WERI-Rb-1 (cell line): ENCODE measurements around the gene ASB4.

Experiments used
- DNase-seq: peaks from one replicate; pipeline ENCODE4 v3.0.0-alpha.2; 2020
- H3K27ac ChIP-seq: fragments of 250-450 bp; sonication (Bioruptor Pico); 2 replicates; pipeline ENCODE4 v1.5.1; 2020; ENCODE audit warnings: mild to moderate bottlenecking, moderate library complexity
- H3K27me3 ChIP-seq: fragments of 250-450 bp; sonication (Bioruptor Pico); 2 replicates; pipeline ENCODE4 v1.5.1; 2021; ENCODE audit warnings: mild to moderate bottlenecking, low read depth, moderate library complexity; ENCODE audit not compliant: insufficient read depth, severe bottlenecking
- H3K36me3 ChIP-seq: fragments of 250-450 bp; sonication (Bioruptor Pico); 2 replicates; pipeline ENCODE4 v1.5.1; 2020; ENCODE audit warnings: mild to moderate bottlenecking, moderate library complexity
- H3K4me3 ChIP-seq: 2 replicates; pipeline ENCODE4 v1.5.1; 2011; ENCODE audit warnings: low read depth, mild to moderate bottlenecking, control low read depth, low read length
- H3K9me3 ChIP-seq: fragments of 250-450 bp; sonication (Bioruptor Pico); 2 replicates; pipeline ENCODE4 v1.5.1; 2021; ENCODE audit warnings: mild to moderate bottlenecking, moderate library complexity; ENCODE audit not compliant: severe bottlenecking
- TF ChIP-seq, protein P1 (sequence below): IDR thresholded peaks from 2 replicates; pipeline ENCODE4 v1.5.1; 2011; ENCODE audit warnings: low read depth, mild to moderate bottlenecking, control low read depth, inconsistent platforms, low read length

Gene ASB4

DNA sequence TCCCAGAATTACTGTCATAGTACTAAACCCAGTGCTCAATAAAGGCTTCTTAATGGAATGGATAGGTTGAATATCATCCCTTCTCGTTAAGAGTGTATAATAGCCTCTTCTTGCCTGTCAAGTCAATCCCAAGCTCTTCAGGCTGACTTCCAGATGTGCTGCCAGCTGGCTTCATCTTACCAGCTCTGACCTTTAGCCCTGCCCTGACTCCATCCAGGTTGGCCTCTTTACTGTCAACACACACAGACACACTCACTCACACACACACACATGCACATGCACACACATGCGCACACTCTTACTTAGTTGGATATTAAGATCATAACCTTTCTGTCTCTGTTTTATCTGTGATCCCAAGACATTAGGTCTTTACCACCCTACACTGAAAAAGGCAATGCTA is 49.1 kb downstream of the ASB4 start:
- Histone ChIP-seq H3K9me3 (no peaks in the 10 kb centered on the region), H3K27me3 (no peaks in the 10 kb centered on the region), H3K4me3 (no peak overlapping the region), H3K36me3 (no peaks in the 10 kb centered on the region), H3K27ac (no peak overlapping the region)
- TF ChIP-seq, protein P1, sequence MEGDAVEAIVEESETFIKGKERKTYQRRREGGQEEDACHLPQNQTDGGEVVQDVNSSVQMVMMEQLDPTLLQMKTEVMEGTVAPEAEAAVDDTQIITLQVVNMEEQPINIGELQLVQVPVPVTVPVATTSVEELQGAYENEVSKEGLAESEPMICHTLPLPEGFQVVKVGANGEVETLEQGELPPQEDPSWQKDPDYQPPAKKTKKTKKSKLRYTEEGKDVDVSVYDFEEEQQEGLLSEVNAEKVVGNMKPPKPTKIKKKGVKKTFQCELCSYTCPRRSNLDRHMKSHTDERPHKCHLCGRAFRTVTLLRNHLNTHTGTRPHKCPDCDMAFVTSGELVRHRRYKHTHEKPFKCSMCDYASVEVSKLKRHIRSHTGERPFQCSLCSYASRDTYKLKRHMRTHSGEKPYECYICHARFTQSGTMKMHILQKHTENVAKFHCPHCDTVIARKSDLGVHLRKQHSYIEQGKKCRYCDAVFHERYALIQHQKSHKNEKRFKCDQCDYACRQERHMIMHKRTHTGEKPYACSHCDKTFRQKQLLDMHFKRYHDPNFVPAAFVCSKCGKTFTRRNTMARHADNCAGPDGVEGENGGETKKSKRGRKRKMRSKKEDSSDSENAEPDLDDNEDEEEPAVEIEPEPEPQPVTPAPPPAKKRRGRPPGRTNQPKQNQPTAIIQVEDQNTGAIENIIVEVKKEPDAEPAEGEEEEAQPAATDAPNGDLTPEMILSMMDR = no peak
- DNase-seq = no peak

DNA sequence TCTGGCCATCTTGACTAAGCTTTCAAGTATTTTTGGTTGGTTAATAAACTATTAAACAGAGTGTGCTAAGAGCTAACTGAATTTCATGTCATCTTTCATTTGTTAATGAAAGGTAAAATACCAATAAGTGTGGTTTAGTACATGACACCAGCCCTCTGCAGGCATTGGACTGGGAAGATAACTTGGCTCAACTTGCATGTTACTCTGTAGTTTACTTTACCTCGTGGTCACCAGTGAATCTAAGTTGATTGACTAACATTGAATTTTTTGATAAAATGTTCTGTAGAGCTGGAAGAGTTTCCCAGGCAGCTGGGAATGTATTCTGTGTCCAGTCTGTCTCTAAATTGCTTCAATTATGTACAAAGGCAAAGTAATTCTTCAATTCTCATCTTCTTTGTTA is 49.9 kb downstream of the ASB4 start:
- Histone ChIP-seq H3K27ac (no peak overlapping the region), H3K4me3 (no peak overlapping the region), H3K27me3 (no peaks in the 10 kb centered on the region), H3K36me3 (no peaks in the 10 kb centered on the region), H3K9me3 (no peaks in the 10 kb centered on the region)
- DNase-seq = no peak
- TF ChIP-seq, protein P1 = no peak

DNA sequence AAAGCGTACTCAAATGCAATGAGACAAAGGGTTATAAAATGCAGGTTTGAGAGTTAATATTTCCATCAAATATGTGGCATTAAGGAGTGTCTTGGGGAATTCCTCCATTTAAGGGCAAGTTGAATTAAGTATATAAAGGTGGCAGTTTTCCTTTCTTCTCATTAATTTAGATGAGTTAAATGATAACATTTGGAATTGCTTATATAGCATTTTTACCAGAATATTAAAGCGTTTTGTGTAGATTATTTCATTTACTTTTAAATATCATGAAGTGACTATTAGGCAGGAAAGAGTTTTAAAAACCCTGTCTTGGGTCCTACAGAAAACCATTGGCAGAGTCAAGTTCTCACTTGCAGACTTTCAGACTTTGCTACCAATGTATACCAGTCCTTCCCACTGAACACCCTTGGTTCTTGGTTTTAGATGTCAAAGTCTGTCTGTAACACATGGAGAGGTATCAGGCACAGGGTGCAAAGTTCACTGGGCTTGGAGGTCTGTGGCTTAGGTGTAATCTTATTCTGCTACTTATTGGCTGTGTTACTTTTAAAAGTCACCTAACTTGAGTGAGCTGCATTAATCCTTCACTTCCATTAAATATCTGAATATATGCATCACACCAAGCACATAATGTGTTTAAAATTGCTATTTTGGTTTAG is 51.0 kb downstream of the ASB4 start:
- TF ChIP-seq, protein P1 = no peak
- Histone ChIP-seq H3K9me3 (no peaks in the 10 kb centered on the region), H3K4me3 (no peak overlapping the region), H3K27ac (no peak overlapping the region), H3K27me3 (no peaks in the 10 kb centered on the region), H3K36me3 (no peaks in the 10 kb centered on the region)
- DNase-seq = no peak

DNA sequence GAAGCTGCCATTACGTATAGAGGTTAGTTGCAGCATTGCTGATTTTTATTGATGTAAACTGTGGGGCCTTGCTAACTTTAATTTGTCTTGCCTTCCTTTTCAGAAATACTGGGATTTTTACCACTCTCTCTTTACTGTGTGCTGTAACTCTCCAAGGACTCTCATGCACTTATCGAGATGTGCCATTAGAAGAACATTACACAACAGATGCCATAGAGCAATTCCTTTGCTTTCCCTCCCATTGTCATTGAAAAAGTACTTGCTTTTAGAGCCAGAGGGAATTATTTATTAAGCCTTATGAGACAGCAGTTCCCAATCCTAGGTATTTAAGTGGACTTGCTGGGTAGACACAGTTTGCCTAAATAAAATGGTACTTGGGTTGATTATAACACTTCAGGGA is 51.7 kb downstream of the ASB4 start:
- Histone ChIP-seq H3K36me3 (no peaks in the 10 kb centered on the region), H3K9me3 (no peaks in the 10 kb centered on the region)

DNA sequence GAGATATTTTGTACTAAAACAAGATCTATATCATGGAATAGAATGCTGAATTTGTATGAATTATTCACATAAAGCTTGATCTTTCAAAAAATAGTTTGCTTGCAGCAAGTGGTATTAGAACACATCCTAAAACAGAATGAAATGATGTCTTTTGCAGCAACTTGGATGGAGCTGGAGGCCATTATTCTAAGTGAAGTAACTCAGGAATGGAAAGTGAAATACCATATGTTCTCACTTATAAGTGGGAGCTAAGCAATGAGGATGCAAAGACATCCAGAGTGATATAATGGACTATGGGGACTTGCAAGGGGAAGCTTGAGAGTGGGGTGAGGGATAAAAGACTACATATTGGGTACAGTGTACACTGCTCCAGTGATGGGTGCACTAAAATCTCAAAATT is 53.7 kb downstream of the ASB4 start:
- no peak for DNase-seq
- no peak overlapping the region for H3K27ac ChIP-seq
- H3K27me3 ChIP-seq = no peaks in the 10 kb centered on the region
- no peaks in the 10 kb centered on the region for H3K9me3 ChIP-seq
- TF ChIP-seq, protein P1 = no peak
- no peak overlapping the region for H3K4me3 ChIP-seq
- H3K36me3 ChIP-seq = no peaks in the 10 kb centered on the region

More for the DNA sequence above, 51.7 kb downstream of the ASB4 start:
- Histone ChIP-seq H3K27ac (no peak overlapping the region), H3K4me3 (no peak overlapping the region), H3K27me3 (no peaks in the 10 kb centered on the region)
- DNase-seq = no peak
- TF ChIP-seq, protein P1 = no peak

DNA sequence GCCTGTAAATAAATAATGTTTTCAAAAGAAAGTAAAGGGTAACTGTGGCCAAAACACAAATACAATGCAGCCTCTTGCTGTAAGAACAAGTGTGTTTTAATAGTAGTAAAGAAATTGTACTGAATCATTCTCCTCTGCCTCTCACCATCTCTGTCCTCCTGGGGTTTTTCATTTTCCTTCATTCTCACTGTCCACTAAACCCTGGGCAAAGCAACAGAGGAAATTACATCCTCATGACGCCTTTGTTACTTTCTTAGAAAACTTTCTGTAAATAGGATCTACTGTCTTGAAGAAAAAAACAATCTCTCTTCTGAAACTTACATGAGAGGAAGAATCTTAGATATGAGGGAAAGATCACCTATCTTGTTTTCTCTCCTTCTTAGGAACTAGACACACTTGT is 54.6 kb downstream of the ASB4 start:
- Histone ChIP-seq H3K9me3 (no peaks in the 10 kb centered on the region), H3K36me3 (no peaks in the 10 kb centered on the region), H3K27ac (no peak overlapping the region), H3K27me3 (no peaks in the 10 kb centered on the region), H3K4me3 (no peak overlapping the region)
- TF ChIP-seq, protein P1 = no peak
- no peak for DNase-seq
